ENCODE data around the gene RBL2.
"Not testable (repeated sequence)": the region's sequence is repeated elsewhere in the genome, so short reads cannot be mapped to it uniquely, and the experiment has no call there.

The RBL2 gene

GRCh38 chr16:53423968-53424367 is 10.3 kb upstream of the RBL2 start:
- H3K27ac ChIP-seq (ENCODE audit: low read depth, low read length); H3K36me3 ChIP-seq (ENCODE audit: control insufficient read depth, insufficient read depth, low read length); H3K9ac ChIP-seq (ENCODE audit: low read depth, low read length); H3K4me3 ChIP-seq (ENCODE audit: low read depth, low read length); H3K27me3 ChIP-seq (ENCODE audit: control insufficient read depth, insufficient read depth, low read length); H3K4me1 ChIP-seq (ENCODE audit: control insufficient read depth, insufficient read depth, low read length): not testable (repeated sequence)
- H3K9me3 ChIP-seq (ENCODE audit: control insufficient read depth, insufficient read depth, low read length) = peaks cover 37% of the 10 kb centered on the region

GRCh38 chr16:53428681-53429080 is 5.6 kb upstream of the RBL2 start:
- no peak overlapping the region for H3K9ac ChIP-seq (ENCODE audit: low read depth, low read length)
- no peaks in the 10 kb centered on the region for H3K4me1 ChIP-seq (ENCODE audit: control insufficient read depth, insufficient read depth, low read length)
- no peaks in the 10 kb centered on the region for H3K36me3 ChIP-seq (ENCODE audit: control insufficient read depth, insufficient read depth, low read length)
- H3K4me3 ChIP-seq (ENCODE audit: low read depth, low read length) = no peak overlapping the region
- H3K27me3 ChIP-seq (ENCODE audit: control insufficient read depth, insufficient read depth, low read length) = no peaks in the 10 kb centered on the region
- peaks cover 17% of the 10 kb centered on the region for H3K9me3 ChIP-seq (ENCODE audit: control insufficient read depth, insufficient read depth, low read length)
- no peak overlapping the region for H3K27ac ChIP-seq (ENCODE audit: low read depth, low read length)

GRCh38 chr16:53429221-53429943 is 4.9 kb upstream of the RBL2 start:
- peaks cover 10% of the 10 kb centered on the region for H3K9me3 ChIP-seq (ENCODE audit: control insufficient read depth, insufficient read depth, low read length)
- H3K36me3 ChIP-seq (ENCODE audit: control insufficient read depth, insufficient read depth, low read length) = no peaks in the 10 kb centered on the region
- H3K4me3 ChIP-seq (ENCODE audit: low read depth, low read length) = no peak overlapping the region
- H3K4me1 ChIP-seq (ENCODE audit: control insufficient read depth, insufficient read depth, low read length) = peaks cover 4% of the 10 kb centered on the region; the same call in 1 of the 2 replicates
- H3K9ac ChIP-seq (ENCODE audit: low read depth, low read length) = no peak overlapping the region
- H3K27ac ChIP-seq (ENCODE audit: low read depth, low read length) = no peak overlapping the region
- H3K27me3 ChIP-seq (ENCODE audit: control insufficient read depth, insufficient read depth, low read length) = no peaks in the 10 kb centered on the region

- H3K27ac ChIP-seq (ENCODE audit: low read depth, low read length) = no peak overlapping the region
- H3K9me3 ChIP-seq (ENCODE audit: control insufficient read depth, insufficient read depth, low read length) = peaks cover 2% of the 10 kb centered on the region; the same call in 1 of the 2 replicates
- H3K4me3 ChIP-seq (ENCODE audit: low read depth, low read length) = no peak overlapping the region
- H3K27me3 ChIP-seq (ENCODE audit: control insufficient read depth, insufficient read depth, low read length) = no peaks in the 10 kb centered on the region
- peaks cover 4% of the 10 kb centered on the region; the same call in 1 of the 2 replicates for H3K4me1 ChIP-seq (ENCODE audit: control insufficient read depth, insufficient read depth, low read length)
- H3K9ac ChIP-seq (ENCODE audit: low read depth, low read length) = no peak overlapping the region
- no peaks in the 10 kb centered on the region for H3K36me3 ChIP-seq (ENCODE audit: control insufficient read depth, insufficient read depth, low read length)
These were observed 3.9 kb upstream of the RBL2 start for GRCh38 chr16:53430363-53430762.

- H3K4me3 ChIP-seq (ENCODE audit: low read depth, low read length) = peak overlapping the region; percentile 87
- H3K27me3 ChIP-seq (ENCODE audit: control insufficient read depth, insufficient read depth, low read length) = no peaks in the 10 kb centered on the region
- peak overlapping the region; percentile 53 for H3K27ac ChIP-seq (ENCODE audit: low read depth, low read length)
- peaks cover 10% of the 10 kb centered on the region for H3K4me1 ChIP-seq (ENCODE audit: control insufficient read depth, insufficient read depth, low read length)
- peaks cover 2% of the 10 kb centered on the region; the same call in 1 of the 2 replicates for H3K9me3 ChIP-seq (ENCODE audit: control insufficient read depth, insufficient read depth, low read length)
- no peak overlapping the region for H3K9ac ChIP-seq (ENCODE audit: low read depth, low read length)
- H3K36me3 ChIP-seq (ENCODE audit: control insufficient read depth, insufficient read depth, low read length) = no peaks in the 10 kb centered on the region
These were observed 762 bp upstream of the RBL2 start for GRCh38 chr16:53433509-53433908.

GRCh38 chr16:53433930-53434376 is 318 bp upstream of the RBL2 start:
- 0 out of 2 replicates have a peak overlapping the region, but pooled peaks have one; percentile 87 for H3K9ac ChIP-seq (ENCODE audit: low read depth, low read length)
- peak overlapping the region; percentile 53 for H3K27ac ChIP-seq (ENCODE audit: low read depth, low read length)
- H3K27me3 ChIP-seq (ENCODE audit: control insufficient read depth, insufficient read depth, low read length) = no peaks in the 10 kb centered on the region
- H3K9me3 ChIP-seq (ENCODE audit: control insufficient read depth, insufficient read depth, low read length) = peaks cover 2% of the 10 kb centered on the region; the same call in 1 of the 2 replicates
- peaks cover 10% of the 10 kb centered on the region for H3K4me1 ChIP-seq (ENCODE audit: control insufficient read depth, insufficient read depth, low read length)
- peaks cover under 1% of the 10 kb centered on the region; the same call in 1 of the 2 replicates for H3K36me3 ChIP-seq (ENCODE audit: control insufficient read depth, insufficient read depth, low read length)
- H3K4me3 ChIP-seq (ENCODE audit: low read depth, low read length) = peak overlapping the region; percentile 87

- peaks cover 3% of the 10 kb centered on the region; the same call in 1 of the 2 replicates for H3K36me3 ChIP-seq (ENCODE audit: control insufficient read depth, insufficient read depth, low read length)
- H3K4me3 ChIP-seq (ENCODE audit: low read depth, low read length) = peak overlapping the region; percentile 87
- no peaks in the 10 kb centered on the region for H3K9me3 ChIP-seq (ENCODE audit: control insufficient read depth, insufficient read depth, low read length)
- H3K9ac ChIP-seq (ENCODE audit: low read depth, low read length) = peak overlapping the region; percentile 87; the same call in 1 of the 2 replicates
- peak overlapping the region; percentile 79 for H3K27ac ChIP-seq (ENCODE audit: low read depth, low read length)
- no peaks in the 10 kb centered on the region for H3K27me3 ChIP-seq (ENCODE audit: control insufficient read depth, insufficient read depth, low read length)
- peaks cover 10% of the 10 kb centered on the region for H3K4me1 ChIP-seq (ENCODE audit: control insufficient read depth, insufficient read depth, low read length)
These were observed 906 bp downstream of the RBL2 start for GRCh38 chr16:53435066-53435688.

GRCh38 chr16:53440125-53440524 is 5.9 kb downstream of the RBL2 start:
- Histone ChIP-seq H3K9ac (ENCODE audit: low read depth, low read length) (no peak overlapping the region), H3K27ac (ENCODE audit: low read depth, low read length) (no peak overlapping the region), H3K4me1 (ENCODE audit: control insufficient read depth, insufficient read depth, low read length) (peaks cover 6% of the 10 kb centered on the region), H3K27me3 (ENCODE audit: control insufficient read depth, insufficient read depth, low read length) (no peaks in the 10 kb centered on the region), H3K36me3 (ENCODE audit: control insufficient read depth, insufficient read depth, low read length) (peaks cover 30% of the 10 kb centered on the region), H3K9me3 (ENCODE audit: control insufficient read depth, insufficient read depth, low read length) (no peaks in the 10 kb centered on the region), H3K4me3 (ENCODE audit: low read depth, low read length) (no peak overlapping the region)

- Histone ChIP-seq H3K4me3 (ENCODE audit: low read depth, low read length) (no peak overlapping the region), H3K9me3 (ENCODE audit: control insufficient read depth, insufficient read depth, low read length) (no peaks in the 10 kb centered on the region), H3K4me1 (ENCODE audit: control insufficient read depth, insufficient read depth, low read length) (no peaks in the 10 kb centered on the region), H3K27me3 (ENCODE audit: control insufficient read depth, insufficient read depth, low read length) (no peaks in the 10 kb centered on the region), H3K9ac (ENCODE audit: low read depth, low read length) (no peak overlapping the region), H3K36me3 (ENCODE audit: control insufficient read depth, insufficient read depth, low read length) (peaks cover 57% of the 10 kb centered on the region), H3K27ac (ENCODE audit: low read depth, low read length) (no peak overlapping the region)
These were observed 11.3 kb downstream of the RBL2 start for GRCh38 chr16:53445534-53445933.

- H3K9me3 ChIP-seq (ENCODE audit: control insufficient read depth, insufficient read depth, low read length) = no peaks in the 10 kb centered on the region
- no peaks in the 10 kb centered on the region for H3K4me1 ChIP-seq (ENCODE audit: control insufficient read depth, insufficient read depth, low read length)
- no peaks in the 10 kb centered on the region for H3K27me3 ChIP-seq (ENCODE audit: control insufficient read depth, insufficient read depth, low read length)
- no peak overlapping the region for H3K4me3 ChIP-seq (ENCODE audit: low read depth, low read length)
- H3K27ac ChIP-seq (ENCODE audit: low read depth, low read length) = no peak overlapping the region
- peaks cover 55% of the 10 kb centered on the region for H3K36me3 ChIP-seq (ENCODE audit: control insufficient read depth, insufficient read depth, low read length)
- no peak overlapping the region for H3K9ac ChIP-seq (ENCODE audit: low read depth, low read length)
These were observed 11.8 kb downstream of the RBL2 start for GRCh38 chr16:53446090-53446489.

Data from HUES48 (cell line).